Measurements from ENCODE around the gene NTM. TPM values are rescaled to one million over a fixed set of nuclear protein-coding genes. Genes with fewer than 3 reads are reported as not detected.

Gene NTM
- total RNA-seq, 1 donor from 2014 or later, result not detected

DNA sequence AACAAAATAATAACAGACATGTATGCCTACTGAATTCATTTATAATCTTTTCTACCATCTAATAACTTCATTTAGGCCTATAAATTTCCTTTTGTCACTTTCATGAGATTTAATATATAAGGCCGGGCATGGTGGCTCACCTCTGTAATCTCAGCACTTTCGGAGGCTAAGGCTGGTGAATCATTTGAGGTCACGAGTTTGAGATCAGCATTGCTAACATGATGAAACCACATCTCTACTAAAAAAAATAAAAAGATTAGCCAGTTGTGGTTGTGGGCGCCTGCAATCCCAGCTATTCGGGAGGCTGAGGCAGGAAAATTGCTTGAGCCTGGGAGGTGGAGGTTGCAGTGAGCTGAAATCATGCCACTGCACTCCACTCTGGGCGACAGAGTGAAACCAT is 14.2 kb upstream of the NTM start:
- TF ChIP-seq, protein P1, sequence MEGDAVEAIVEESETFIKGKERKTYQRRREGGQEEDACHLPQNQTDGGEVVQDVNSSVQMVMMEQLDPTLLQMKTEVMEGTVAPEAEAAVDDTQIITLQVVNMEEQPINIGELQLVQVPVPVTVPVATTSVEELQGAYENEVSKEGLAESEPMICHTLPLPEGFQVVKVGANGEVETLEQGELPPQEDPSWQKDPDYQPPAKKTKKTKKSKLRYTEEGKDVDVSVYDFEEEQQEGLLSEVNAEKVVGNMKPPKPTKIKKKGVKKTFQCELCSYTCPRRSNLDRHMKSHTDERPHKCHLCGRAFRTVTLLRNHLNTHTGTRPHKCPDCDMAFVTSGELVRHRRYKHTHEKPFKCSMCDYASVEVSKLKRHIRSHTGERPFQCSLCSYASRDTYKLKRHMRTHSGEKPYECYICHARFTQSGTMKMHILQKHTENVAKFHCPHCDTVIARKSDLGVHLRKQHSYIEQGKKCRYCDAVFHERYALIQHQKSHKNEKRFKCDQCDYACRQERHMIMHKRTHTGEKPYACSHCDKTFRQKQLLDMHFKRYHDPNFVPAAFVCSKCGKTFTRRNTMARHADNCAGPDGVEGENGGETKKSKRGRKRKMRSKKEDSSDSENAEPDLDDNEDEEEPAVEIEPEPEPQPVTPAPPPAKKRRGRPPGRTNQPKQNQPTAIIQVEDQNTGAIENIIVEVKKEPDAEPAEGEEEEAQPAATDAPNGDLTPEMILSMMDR (IDR thresholded peaks at IDR 0.05), result no peak
- H3K27me3 Mint-ChIP-seq, result no peaks in the 10 kb centered on the region
- CTCF ChIA-PET, result no interaction called here

DNA sequence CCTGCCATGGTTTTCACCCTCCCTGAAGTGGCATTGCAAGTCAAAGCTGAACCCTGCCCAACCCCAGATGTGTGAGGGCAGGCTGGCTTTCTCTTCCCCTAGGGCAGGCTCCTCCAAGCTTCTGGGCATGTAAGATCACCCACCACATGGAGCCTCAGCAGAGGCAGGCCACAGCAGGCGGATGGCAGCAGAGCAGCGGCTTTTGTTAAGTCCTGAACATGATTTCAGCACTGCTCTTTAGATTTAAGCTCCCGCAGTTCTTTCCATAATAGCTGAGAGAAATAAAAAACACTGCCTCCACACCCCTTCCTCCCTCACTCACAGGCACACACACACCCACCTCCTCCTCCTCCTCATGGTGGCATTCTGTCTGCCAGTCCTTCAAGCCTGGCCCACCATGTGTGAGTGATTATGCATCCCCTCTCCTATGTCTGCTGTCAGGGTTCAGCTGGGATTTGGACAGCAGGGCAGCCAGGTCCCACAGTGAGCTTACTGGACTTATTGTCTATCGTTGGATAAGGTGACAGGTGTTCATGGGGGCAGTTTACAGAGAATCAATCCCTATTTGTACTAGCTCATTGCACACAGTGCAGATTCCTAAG is 5.0 kb upstream of the NTM start:
- intact Hi-C loops (cut with micrococcal nuclease), result no loop called here
- Mint-ChIP-seq H3K4me1 (no peaks in the 10 kb centered on the region), H3K36me3 (ENCODE audit: low read depth) (no peaks in the 10 kb centered on the region), H3K27ac (no peak overlapping the region), H3K9me3 (no peaks in the 10 kb centered on the region), H3K4me3 (no peak overlapping the region), H3K27me3 (peaks cover 3% of the 10 kb centered on the region)
- ChIA-PET CTCF (no interaction called here), POLR2A (no interaction called here)
- DNase-seq, result no peak
- TF ChIP-seq, protein P1 (IDR thresholded peaks at IDR 0.05), result no peak
- ATAC-seq (ENCODE audit: low read depth), result no peak

More for the DNA sequence above, 14.2 kb upstream of the NTM start:
- H3K9me3 Mint-ChIP-seq, result no peaks in the 10 kb centered on the region
- H3K4me1 Mint-ChIP-seq, result no peaks in the 10 kb centered on the region
- intact Hi-C loops (cut with micrococcal nuclease), result no loop called here
- no peak for DNase-seq
- POLR2A ChIA-PET, result no interaction called here
- H3K4me3 Mint-ChIP-seq, result no peak overlapping the region
- H3K27ac Mint-ChIP-seq, result no peak overlapping the region
- H3K36me3 Mint-ChIP-seq (ENCODE audit: low read depth), result no peaks in the 10 kb centered on the region
- ATAC-seq (ENCODE audit: low read depth), result no peak

DNA sequence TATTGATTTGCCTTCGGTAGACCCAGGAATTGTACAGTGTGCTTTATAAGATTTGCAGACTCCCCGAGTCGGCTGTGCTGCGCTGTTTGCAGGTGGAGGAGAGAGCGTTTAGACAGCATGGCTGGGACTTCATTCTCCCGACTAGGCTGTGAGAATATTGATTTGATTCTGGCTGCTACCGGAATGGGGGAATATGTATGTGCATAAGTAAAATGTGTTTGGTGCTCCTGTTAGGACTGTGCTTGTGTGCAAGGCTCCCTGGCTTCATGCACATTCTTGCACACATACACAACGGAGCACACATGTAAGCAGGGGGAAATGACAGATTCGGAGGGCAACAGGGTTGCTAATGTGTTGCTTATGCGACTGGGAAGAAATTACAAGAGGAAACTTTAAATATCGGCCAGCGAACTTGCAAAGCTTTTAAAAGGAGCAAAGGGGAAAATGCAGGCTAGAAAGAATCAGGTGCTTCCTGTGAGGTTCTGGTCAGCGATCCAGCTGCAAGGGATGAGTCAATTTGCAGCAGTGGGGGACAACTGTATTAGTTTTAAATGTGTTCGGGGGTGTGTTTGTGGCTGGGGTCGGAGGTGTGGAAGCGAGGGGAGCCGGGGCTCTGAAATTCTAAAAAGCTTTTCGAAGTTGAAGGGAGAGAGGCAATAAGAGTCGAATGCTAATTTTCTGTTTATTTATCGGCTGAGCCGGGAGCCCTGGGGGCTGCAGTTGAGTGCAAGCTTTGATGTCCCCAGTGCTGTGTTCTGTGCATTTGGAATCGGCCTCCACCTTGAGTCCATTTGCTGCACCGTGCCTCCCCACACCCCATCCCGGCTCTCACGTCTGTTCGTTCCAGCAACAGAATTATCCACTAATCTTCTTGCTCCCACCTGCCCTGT is 731 bp downstream of the NTM start:
- Mint-ChIP-seq H3K27ac (no peak overlapping the region), H3K9me3 (no peaks in the 10 kb centered on the region), H3K4me3 (no peak overlapping the region), H3K27me3 (peaks cover 6% of the 10 kb centered on the region), H3K4me1 (no peaks in the 10 kb centered on the region), H3K36me3 (ENCODE audit: low read depth) (no peaks in the 10 kb centered on the region)
- no peak for DNase-seq
- ATAC-seq (ENCODE audit: low read depth), result no peak
- intact Hi-C loops (cut with micrococcal nuclease), result no loop called here
- TF ChIP-seq, protein P1 (IDR thresholded peaks at IDR 0.05), result no peak
- CTCF ChIA-PET, result no interaction called here
- POLR2A ChIA-PET, result no interaction called here

GRCh38 chr11:131371791-131372104 is 1.3 kb downstream of the NTM start:
- Mint-ChIP-seq H3K4me3 (no peak overlapping the region), H3K27me3 (peaks cover 6% of the 10 kb centered on the region), H3K27ac (no peak overlapping the region), H3K36me3 (ENCODE audit: low read depth) (no peaks in the 10 kb centered on the region), H3K9me3 (no peaks in the 10 kb centered on the region), H3K4me1 (no peaks in the 10 kb centered on the region)
- TF ChIP-seq, protein P1 (IDR thresholded peaks at IDR 0.05), result no peak
- POLR2A ChIA-PET, result no interaction called here
- CTCF ChIA-PET, result no interaction called here
- intact Hi-C loops (cut with micrococcal nuclease), result no loop called here
- no peak for DNase-seq
- no peak for ATAC-seq (ENCODE audit: low read depth)

- ChIA-PET POLR2A (no interaction called here), CTCF (no interaction called here)
- H3K4me1 Mint-ChIP-seq, result no peaks in the 10 kb centered on the region
- H3K36me3 Mint-ChIP-seq (ENCODE audit: low read depth), result no peaks in the 10 kb centered on the region
- no peaks in the 10 kb centered on the region for H3K9me3 Mint-ChIP-seq
- ATAC-seq (ENCODE audit: low read depth) (no peak), DNase-seq (no peak)
- intact Hi-C loops (cut with micrococcal nuclease), result no loop called here
- H3K27me3 Mint-ChIP-seq, result peaks cover 4% of the 10 kb centered on the region
- TF ChIP-seq, protein P1 (IDR thresholded peaks at IDR 0.05), result no peak
- H3K4me3 Mint-ChIP-seq, result no peak overlapping the region
- no peak overlapping the region for H3K27ac Mint-ChIP-seq
Measured at GRCh38 chr11:131372234-131372962, 2.0 kb downstream of the NTM start.
